ENCODE data around the gene SHB. TPM values are rescaled to one million over a fixed set of nuclear protein-coding genes. Genes with fewer than 3 reads are reported as not detected.

SHB gene
- total RNA-seq, 2 experiments from 2014 or later: 2.8 to 3.2 TPM

GRCh38 chr9:37870799-37871176, 198.2 kb downstream of the SHB start:
- intact Hi-C loops (cut with micrococcal nuclease): no loop called here
- H3K27ac Mint-ChIP-seq: no peak overlapping the region
- peaks cover 5% of the 10 kb centered on the region for H3K36me3 Mint-ChIP-seq (ENCODE audit: low read depth)
- TF ChIP-seq CTCF (IDR thresholded peaks at IDR 0.05): no peak
- H3K4me1 Mint-ChIP-seq (ENCODE audit: low read depth): no peaks in the 10 kb centered on the region
- POLR2A ChIA-PET: no interaction called here
- H3K4me3 Mint-ChIP-seq: no peak overlapping the region
- no peaks in the 10 kb centered on the region for H3K27me3 Mint-ChIP-seq
- ATAC-seq (no peak), DNase-seq (no peak)
- no peaks in the 10 kb centered on the region for H3K9me3 Mint-ChIP-seq
- CTCF ChIA-PET: no interaction called here

DNA sequence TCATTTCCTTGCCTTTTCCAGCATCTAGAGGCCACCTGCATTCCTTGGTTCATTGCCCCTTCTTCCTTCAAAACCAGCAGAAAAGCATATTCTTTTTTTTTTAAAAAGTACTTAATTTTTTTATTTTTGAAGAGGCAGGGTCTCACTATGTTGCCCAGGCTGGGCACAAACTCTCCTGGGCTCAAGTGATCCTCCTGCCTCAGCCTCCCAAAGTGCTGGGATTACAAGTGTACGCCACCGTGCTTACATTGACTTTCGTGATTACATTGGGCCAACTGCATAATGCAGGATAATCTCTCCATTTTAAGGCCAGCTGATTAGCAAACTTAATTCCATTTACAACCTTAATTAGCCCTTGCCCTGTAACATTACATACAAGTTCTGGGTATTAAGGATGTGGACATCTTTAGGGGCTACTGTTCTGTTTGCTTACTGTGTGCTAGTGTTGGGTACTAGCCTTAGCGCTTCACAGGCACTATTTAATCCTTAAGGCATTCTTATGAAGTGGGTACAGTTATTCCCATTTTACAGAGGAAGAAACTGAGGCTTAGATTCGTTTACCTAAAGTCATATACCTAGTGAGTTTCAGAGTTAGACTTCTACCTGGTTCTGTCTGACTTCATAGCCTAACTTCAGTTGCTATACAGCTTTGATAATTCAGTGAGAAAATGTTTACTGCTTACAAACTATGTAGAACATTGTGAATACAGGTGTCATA, 198.8 kb downstream of the SHB start:
- Mint-ChIP-seq H3K27me3 (no peaks in the 10 kb centered on the region), H3K4me3 (no peak overlapping the region), H3K4me1 (ENCODE audit: low read depth) (no peaks in the 10 kb centered on the region), H3K36me3 (ENCODE audit: low read depth) (peaks cover 5% of the 10 kb centered on the region), H3K9me3 (no peaks in the 10 kb centered on the region), H3K27ac (no peak overlapping the region)
- ATAC-seq (no peak), DNase-seq (no peak)
- POLR2A ChIA-PET: no interaction called here
- intact Hi-C loops (cut with micrococcal nuclease): no loop called here
- TF ChIP-seq CTCF (IDR thresholded peaks at IDR 0.05): no peak
- CTCF ChIA-PET: no interaction called here

Other genes starting within 250 kb of the SHB start
- 10 to 100 TPM; 27.1 to 27.2 TPM for gene SLC25A51, start 165.1 kb downstream of the SHB start, total RNA-seq